ENCODE measurements around the gene MRPL41.
"Not testable (repeated sequence)": the region's sequence is repeated elsewhere in the genome, so short reads cannot be mapped to it uniquely, and the experiment has no call there.

Gene MRPL41

DNA sequence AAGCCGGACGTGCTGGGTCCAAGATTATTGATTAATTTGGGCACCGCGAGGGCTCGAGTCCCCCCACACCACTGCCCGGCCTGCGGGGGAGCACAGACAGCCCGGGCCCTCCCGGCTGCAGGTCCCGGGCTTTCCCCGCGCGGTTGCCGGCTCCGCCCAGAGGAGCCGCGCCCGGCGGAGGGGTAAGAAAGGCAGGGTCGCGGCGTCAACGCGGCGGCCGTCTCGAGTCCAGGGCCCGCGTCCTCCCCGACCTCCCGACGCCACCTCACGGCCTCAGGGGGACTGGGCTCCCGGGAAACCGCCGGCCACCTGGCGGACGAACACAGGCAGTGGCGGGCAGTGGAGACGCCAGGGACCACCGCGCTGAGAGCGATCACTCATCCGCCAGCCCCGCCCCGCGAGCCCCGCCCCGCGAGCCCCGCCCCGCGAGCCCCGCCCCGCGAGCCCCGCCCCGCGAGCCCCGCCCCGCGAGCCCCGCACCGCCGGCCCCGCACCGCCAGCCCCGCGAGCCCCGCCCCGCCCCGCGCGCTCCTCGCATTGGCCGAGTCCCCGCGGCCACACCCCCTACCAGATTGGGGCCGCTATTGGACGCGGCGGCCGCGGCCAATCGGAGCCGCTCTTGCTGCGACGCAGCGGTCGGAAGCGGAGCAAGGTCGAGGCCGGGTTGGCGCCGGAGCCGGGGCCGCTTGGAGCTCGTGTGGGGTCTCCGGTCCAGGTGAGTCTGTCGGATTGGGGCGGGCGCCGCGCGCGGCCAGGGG is at the start of gene MRPL41:
TSS of gene MRPL41 (plus strand) at position 616 of the 758 bp plus-strand sequence. CDS start 203 bp downstream, outside the sequence.
- peak; percentile 32 for DNase-seq

DNA sequence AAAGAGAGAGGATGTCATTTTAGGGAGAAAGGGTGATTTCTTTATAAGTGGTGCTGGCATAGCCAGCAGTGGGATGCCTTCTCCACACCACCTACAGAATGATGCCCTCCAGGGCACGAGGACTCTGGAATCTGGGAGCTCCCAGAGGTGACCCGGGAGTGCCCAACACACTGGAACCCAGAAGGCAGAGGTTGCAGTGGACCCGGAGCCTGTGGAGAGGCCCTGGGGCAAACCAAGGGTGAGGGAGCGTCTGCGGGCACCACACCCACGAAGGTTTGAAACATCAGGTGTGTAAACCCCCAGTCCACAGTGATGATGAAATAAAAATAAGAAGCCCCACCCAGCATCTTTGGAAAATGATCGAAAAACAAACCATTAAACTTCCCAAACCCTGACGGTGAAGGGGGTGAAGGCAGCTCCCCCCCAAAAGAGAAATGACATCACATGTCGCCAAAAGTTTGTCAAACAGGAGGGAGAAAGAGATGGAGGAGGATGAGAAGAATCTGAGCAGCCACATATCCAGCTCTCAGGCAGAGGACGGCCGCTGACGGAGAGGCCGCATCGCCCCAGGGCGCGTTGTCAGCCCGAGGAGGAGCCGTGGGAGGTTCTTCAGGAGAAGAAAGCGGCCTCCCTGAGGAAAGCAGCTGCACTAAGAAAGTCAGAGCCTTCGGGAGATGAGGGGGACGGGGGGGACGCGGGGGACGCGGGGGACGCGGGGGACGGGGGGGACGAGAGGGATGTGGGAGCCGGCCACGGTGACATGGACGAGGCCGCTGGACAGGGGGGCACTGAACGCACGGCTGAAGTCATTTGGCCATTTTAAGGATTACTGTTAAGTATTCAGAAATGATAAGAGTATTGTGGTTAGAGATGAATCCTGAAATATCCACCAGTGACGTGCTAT is 49.4 kb upstream of the MRPL41 start:
- DNase-seq: no peak

GRCh38 chr9:137504432-137504777 is 47.3 kb upstream of the MRPL41 start:
- no peak for DNase-seq

- DNase-seq: no peak
These were observed 46.1 kb upstream of the MRPL41 start for GRCh38 chr9:137505421-137506140.

DNA sequence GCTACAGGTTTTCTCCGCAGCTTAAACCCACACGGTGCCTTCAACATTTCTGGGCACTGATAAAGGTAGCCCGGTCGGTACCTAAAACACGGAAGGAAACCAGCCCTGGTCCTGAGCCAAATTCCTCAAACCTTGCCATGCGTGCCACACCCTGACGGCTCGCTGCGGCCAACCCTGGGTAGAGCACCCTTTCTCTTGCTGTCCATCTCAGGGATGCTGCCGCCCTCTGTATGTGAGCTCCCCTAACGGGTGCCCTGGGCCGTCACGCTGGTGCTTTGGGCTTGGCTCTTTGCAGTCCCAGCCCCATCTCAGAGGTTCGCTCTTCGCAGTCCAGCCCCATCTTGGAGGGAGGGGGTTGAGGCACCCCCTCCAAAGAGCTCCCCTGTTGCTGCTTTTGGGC is 45.4 kb upstream of the MRPL41 start:
- no peak for DNase-seq

DNA sequence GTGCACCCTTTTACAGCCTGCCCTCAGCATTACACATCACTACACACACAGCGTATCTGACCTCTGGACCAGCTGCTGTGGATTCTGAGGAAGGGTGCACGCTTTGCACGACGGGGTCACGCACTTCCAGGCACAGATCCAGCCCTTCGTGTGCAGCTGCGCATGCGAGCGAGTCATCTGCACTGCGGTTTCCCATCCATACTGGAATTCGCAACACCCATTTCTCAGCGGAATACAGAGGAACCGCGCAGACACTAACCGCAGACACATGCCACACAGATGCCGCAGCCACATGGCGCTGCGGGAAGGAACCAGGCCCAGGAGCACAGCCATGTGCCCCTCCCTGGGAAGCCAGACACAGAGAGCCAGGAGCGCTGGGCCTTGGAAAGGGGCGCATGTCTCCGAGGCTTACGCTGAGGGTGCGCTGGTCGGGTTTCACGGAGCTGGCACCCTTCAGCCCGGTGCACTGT is 44.9 kb upstream of the MRPL41 start:
- DNase-seq: no peak

- no peak for DNase-seq
These were observed 42.5 kb upstream of the MRPL41 start for GRCh38 chr9:137509198-137509597.

DNA sequence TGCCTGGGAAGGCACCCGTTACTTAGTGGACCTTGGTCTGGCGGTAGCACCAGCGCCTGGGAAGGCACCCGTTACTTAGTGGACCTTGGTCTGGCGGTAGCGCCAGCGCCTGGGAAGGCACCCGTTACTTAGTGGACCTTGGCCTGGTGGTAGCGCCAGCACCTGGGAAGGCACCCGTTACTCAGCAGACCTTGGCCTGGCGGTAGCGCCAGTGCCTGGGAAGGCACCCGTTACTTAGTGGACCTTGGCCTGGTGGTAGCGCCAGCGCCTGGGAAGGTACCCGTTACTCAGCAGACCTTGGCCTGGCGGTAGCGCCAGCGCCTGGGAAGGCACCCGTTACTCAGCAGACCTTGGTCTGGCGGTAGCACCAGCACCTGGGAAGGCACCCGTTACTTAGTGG is 40.6 kb upstream of the MRPL41 start:
- DNase-seq: not testable (repeated sequence)

- DNase-seq: no peak
These were observed 39.8 kb upstream of the MRPL41 start for GRCh38 chr9:137511758-137512463.

DNA sequence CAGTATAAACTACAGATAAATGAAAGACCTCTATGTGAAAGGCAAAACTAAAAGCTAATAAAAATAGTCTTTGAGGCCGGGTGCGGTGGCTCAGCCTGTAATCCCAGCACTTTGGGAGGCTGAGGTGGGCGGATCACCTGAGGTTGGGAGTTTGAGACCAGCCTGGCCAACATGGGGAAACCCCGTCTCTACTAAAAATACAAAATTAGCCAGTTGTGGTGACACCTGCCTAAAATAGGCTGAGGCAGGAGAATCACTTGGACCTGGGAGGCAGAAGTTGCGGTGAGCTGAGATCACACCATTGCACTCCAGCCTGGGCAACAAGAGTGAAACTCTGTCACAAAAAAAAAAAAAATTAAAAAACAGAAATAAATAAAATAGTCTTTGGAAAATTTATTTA is 38.5 kb upstream of the MRPL41 start:
- not testable (repeated sequence) for DNase-seq

- DNase-seq: not testable (repeated sequence)
These were observed 37.7 kb upstream of the MRPL41 start for GRCh38 chr9:137513801-137514570.

DNA sequence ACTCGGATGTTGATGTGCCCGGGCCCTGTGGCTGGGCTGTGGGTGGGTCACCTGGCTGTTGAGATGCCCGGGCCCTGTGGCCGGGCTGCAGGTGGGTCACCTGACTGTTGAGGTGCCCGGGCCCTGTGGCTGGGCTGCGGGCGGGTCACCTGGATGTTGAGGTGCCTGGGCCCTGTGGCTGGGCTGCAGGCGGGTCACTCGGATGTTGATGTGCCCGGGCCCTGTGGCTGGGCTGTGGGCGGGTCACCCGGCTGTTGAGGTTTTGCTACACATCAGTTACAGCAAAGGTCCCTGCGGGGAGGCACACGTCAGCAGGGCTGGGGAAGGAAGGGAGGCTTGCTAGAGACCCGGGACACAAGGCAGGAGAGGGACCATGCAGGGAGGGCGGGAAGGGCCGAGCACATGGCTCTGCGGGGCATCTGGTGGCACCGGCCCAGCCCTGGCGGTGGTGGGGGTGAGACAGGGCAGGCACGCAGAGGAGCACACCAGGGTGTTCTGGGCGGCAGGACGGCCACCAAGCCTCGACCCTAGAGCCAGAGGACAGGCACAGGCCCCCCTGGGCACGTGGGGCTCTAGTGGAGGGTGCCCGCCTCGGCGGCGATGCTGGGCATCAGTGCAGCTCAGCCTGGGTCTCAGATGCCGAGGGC is 36.9 kb upstream of the MRPL41 start:
- DNase-seq: no peak

DNA sequence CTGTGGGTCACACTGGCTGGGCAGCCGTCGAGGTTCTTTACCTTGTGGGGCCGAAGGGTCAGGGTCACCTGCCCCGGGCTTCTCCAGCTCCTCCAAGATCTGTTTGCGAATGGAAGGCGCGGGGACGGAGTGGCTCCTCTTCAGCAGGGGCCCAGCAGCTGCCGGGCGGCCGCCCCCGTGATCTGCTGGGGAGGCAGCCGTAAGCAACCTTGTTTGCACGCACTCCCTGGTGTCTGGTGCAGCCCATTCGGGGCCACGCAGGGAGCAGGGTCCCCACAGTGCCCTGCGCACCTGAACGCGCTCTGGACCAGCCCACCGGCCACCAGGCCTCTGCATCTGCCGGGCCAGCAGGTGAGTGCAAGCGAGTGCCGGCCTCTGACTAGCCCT is 36.3 kb upstream of the MRPL41 start:
- no peak for DNase-seq

DNA sequence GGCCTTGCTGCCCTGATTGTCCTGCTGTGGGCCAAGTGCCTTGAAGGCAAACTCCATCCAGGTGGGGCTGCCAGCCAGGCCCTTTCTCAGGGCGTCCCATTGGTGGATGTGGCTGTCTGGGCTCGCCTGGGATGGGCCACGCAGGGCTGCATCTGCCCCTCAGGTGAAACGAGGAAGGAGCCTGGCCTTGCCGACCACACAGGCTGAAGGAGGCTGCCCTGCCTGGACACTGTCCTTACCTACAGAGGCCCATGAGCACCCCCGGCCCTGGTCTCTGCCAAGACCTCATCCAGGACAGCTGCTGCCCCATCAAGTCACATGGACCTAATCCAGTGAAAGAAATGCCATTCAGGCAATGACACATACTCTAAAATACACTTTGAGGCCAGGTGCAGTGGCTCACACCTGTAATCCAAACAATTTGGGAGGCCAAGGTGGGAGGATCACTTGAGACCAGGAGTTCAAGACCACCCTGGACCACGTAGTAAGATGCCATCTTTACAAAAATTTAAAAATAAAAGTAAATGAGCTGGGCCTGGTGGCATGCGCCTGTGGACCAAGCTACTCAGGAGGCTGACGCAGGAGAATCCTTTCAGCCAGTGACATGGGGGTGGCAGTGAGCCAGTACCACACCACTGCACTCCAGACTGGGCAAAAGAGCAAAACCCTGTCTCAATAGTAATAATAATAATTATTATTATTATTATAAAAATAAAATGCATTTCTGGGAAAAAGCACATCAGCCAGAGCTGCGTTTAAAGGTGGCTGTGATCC is 35.3 kb upstream of the MRPL41 start:
- no peak for DNase-seq

DNA sequence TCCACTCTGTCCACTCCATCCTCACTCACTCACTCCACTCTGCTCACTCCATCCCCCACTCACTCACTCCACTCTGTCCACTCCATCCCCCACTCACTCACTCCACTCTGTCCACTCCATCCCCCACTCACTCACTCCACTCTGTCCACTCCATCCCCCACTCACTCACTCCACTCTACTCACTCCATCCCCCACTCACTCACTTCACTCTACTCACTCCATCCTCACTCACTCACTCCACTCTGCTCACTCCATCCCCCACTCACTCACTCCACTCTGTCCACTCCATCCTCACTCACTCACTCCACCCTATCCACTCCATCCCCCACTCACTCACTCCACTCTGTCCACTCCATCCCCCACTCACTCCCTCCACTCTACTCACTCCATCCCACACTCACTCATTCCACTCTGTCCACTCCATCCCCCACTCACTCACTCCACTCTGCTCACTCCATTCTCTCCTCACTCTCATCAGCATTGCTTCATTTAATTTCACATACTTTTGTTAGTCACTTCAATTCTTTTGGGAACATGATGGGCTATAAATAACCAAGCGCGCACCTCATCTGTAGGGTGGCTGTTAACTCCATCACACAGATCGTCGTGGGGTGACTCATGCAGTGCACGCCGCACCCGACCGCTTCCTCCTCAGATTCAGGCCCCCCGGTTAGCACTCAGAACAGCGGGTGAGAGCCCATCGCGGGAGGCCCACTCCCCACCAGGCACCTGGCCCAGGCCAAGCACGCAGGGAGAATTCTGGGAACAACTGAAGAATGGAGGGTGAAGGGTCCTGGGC is 32.8 kb upstream of the MRPL41 start:
- not testable (repeated sequence) for DNase-seq

DNA sequence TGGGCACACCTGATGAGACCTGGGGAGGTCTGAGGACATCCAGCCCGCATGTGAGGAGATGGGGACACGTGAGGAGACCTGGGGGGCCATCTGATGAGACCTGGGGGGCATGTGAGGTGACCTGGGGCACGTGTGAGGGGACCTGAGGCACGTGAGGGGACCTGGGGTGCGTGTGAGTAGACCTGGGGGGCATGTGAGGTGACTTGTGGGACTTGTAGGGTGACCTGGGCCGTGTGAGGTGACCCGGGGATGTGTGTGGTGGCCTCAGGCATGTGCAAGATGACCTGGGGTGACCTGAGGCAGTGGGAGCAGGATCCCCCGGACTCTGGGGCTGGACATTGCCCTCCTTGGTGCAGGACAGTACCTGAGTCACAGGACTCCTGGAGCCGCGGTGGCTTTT is 32.1 kb upstream of the MRPL41 start:
- DNase-seq: no peak

GRCh38 chr9:137520614-137521404 is 30.9 kb upstream of the MRPL41 start:
- no peak for DNase-seq

- DNase-seq: peak; percentile 43
These were observed 30.2 kb upstream of the MRPL41 start for GRCh38 chr9:137521405-137521985.
